Measurements from ENCODE around the gene RANBP9.

RANBP9 gene

DNA sequence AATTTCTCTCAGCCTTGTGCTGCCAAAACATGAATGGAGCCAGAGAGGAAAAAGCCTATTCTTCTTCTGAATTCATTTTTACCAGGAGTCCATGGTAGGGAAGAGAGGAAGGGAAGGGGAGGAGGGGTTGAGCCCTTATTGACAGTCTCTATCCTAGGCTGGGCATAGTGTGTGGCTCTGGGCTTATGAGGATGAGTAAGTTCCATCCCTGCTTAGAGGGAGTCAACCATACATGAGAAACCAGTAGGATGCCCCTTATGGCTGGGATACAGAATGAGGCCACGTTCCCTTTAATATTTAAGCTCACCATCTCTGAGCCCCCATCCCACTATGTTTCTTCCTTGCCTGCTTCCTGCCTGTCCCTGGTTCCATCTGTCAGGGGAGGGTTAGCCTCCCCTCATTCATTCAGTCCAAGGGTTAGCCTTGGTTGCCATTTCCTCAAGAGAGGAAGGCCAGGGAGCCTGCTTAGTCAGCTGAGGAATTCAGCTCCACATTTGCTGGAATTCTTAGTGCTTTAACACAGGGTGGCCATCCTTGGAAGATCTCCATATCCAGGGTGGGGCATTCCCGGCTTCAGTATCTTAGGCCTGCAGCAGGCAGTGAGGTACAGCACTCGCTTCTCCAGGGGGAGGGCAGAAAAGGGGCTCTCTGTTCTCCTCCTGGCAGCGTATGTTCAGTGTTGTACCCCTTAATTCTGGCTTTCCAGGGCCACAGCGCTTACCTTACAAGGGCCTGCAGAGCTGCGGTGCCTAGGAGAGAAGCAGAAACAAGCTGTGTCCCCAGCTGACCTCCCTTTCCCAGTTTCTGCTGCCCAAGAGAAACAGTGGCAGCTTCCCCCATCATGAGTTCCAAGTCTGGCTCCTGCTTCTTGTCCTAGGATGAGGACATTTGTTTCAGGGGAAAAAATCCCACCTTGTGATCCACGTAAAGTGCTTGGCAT, 124.8 kb downstream of the RANBP9 start:
- H3K27ac ChIP-seq (ENCODE audit: low read length), result no peak overlapping the region
- H3K9me3 ChIP-seq (ENCODE audit: control insufficient read depth, insufficient read depth, low read length), result no peaks in the 10 kb centered on the region
- no peak overlapping the region for H3K4me3 ChIP-seq (ENCODE audit: low read length)
- WGBS (ENCODE audit: insufficient coverage, insufficient read length), result no CpG with 5 or more reads among the region's 7 CpGs
- H3K36me3 ChIP-seq (ENCODE audit: control insufficient read depth, insufficient read depth, low read length), result no peaks in the 10 kb centered on the region; the same call in 1 of the 2 replicates
- H3K27me3 ChIP-seq (ENCODE audit: control insufficient read depth, insufficient read depth, low read length), result no peaks in the 10 kb centered on the region
- no peaks in the 10 kb centered on the region for H3K4me1 ChIP-seq (ENCODE audit: control insufficient read depth, insufficient read depth, low read length)
- no peak for DNase-seq (ENCODE audit: low read depth, low spot score)

DNA sequence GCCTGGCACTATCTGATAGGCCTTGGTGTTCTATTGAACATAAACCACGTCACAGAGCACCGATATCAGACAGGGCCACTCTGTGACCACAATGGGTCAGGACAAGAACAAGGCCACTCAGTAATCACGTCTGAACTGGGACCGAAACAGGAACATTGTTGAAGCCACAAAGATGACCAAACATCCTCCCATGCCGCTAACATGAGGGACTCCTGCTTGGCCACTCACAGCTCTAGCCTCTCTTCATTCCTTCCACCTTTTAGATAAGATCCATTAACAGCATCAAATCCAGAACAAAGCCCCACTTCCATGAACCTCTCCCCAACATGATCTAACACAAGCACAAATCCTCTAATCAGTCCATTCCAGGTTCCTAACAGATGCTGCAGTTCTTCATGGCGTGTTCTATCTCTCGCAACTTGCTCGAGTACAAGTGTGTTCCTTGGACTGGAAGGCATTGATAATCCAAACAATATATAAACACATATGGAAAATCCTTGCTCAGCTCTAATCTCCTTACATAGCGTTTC, 129.9 kb downstream of the RANBP9 start:
- no peak overlapping the region for H3K4me3 ChIP-seq (ENCODE audit: low read length)
- H3K27ac ChIP-seq (ENCODE audit: low read length), result no peak overlapping the region
- 100% methylated on average over 1 of the region's 9 CpGs for WGBS (ENCODE audit: insufficient coverage, insufficient read length)
- peaks cover 3% of the 10 kb centered on the region; the same call in 1 of the 2 replicates for H3K36me3 ChIP-seq (ENCODE audit: control insufficient read depth, insufficient read depth, low read length)
- H3K4me1 ChIP-seq (ENCODE audit: control insufficient read depth, insufficient read depth, low read length), result no peaks in the 10 kb centered on the region
- no peak for DNase-seq (ENCODE audit: low read depth, low spot score)
- no peaks in the 10 kb centered on the region for H3K9me3 ChIP-seq (ENCODE audit: control insufficient read depth, insufficient read depth, low read length)
- no peaks in the 10 kb centered on the region for H3K27me3 ChIP-seq (ENCODE audit: control insufficient read depth, insufficient read depth, low read length)

DNA sequence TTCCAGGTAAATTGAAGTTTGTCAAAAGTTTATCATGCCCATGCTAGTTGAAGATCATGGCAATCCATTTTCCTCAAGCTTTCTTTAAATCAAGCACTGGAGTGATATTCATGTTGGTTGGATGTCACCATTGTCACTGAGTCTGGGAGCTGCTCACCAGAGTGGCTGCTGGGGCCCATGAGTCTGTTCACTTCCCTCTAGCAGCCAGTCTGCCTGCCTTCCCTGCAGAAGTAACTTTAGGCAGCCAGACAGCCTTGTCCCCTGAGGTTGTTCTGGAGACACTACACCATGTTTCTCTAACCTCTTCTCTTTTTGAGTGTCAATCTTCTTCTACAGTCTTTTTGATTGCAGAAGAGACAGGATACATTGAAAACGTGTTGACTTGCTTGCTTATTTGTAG, 131.7 kb downstream of the RANBP9 start:
- Histone ChIP-seq H3K27me3 (ENCODE audit: control insufficient read depth, insufficient read depth, low read length) (no peaks in the 10 kb centered on the region), H3K4me1 (ENCODE audit: control insufficient read depth, insufficient read depth, low read length) (no peaks in the 10 kb centered on the region), H3K4me3 (ENCODE audit: low read length) (no peak overlapping the region), H3K9me3 (ENCODE audit: control insufficient read depth, insufficient read depth, low read length) (no peaks in the 10 kb centered on the region), H3K36me3 (ENCODE audit: control insufficient read depth, insufficient read depth, low read length) (peaks cover 3% of the 10 kb centered on the region; the same call in 1 of the 2 replicates), H3K27ac (ENCODE audit: low read length) (no peak overlapping the region)
- WGBS (ENCODE audit: insufficient coverage, insufficient read length), result no CpG with 5 or more reads among the region's 1 CpG
- DNase-seq (ENCODE audit: low read depth, low spot score), result no peak

DNA sequence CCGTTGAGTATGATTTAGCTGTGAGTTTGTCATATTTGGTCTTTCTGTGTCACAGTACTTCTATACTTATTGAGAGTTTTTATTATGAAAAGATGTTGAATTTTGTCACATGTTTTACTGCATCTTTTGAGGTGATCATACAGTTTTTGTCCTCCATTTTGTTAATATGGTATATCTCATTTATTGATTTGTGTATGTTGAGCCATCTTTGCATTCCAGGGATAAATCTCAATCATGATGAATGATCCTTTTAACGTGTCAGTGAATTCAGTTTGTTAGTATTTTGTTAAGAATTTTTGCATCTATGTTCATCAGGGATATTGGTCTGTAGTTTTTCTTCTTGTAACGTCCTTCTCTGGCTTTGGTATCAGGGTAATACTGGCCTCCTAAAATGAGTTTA, 133.7 kb downstream of the RANBP9 start:
- peaks cover 3% of the 10 kb centered on the region; the same call in 1 of the 2 replicates for H3K36me3 ChIP-seq (ENCODE audit: control insufficient read depth, insufficient read depth, low read length)
- no peak overlapping the region for H3K4me3 ChIP-seq (ENCODE audit: low read length)
- no peak overlapping the region for H3K27ac ChIP-seq (ENCODE audit: low read length)
- no peak for DNase-seq (ENCODE audit: low read depth, low spot score)
- no peaks in the 10 kb centered on the region for H3K27me3 ChIP-seq (ENCODE audit: control insufficient read depth, insufficient read depth, low read length)
- H3K9me3 ChIP-seq (ENCODE audit: control insufficient read depth, insufficient read depth, low read length), result no peaks in the 10 kb centered on the region
- WGBS (ENCODE audit: insufficient coverage, insufficient read length), result no CpG with 5 or more reads among the region's 3 CpGs
- no peaks in the 10 kb centered on the region; the same call in 1 of the 2 replicates for H3K4me1 ChIP-seq (ENCODE audit: control insufficient read depth, insufficient read depth, low read length)

DNA sequence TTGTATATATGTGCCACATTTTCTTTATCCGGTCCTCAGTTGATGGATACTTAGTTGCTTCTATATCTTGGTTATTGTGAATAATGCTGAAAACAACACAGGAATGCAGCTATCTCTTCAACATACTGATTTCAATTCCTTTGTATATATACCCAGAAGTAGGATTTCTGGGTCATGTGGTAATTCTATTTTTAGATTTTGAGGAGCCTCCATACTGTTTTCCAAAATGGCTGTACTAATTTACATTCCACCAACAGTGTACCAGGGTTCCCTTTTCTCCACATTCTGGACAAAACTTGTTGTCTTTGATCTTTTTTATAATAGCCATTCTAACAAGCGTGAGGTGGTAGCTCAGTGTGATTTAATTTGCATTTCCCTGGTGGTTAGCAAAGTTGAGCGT, 135.6 kb downstream of the RANBP9 start:
- Histone ChIP-seq H3K36me3 (ENCODE audit: control insufficient read depth, insufficient read depth, low read length) (no peaks in the 10 kb centered on the region), H3K9me3 (ENCODE audit: control insufficient read depth, insufficient read depth, low read length) (no peaks in the 10 kb centered on the region), H3K27ac (ENCODE audit: low read length) (no peak overlapping the region), H3K27me3 (ENCODE audit: control insufficient read depth, insufficient read depth, low read length) (no peaks in the 10 kb centered on the region), H3K4me1 (ENCODE audit: control insufficient read depth, insufficient read depth, low read length) (no peaks in the 10 kb centered on the region; the same call in 1 of the 2 replicates), H3K4me3 (ENCODE audit: low read length) (no peak overlapping the region)
- WGBS (ENCODE audit: insufficient coverage, insufficient read length), result no CpG with 5 or more reads among the region's 3 CpGs
- no peak for DNase-seq (ENCODE audit: low read depth, low spot score)

DNA sequence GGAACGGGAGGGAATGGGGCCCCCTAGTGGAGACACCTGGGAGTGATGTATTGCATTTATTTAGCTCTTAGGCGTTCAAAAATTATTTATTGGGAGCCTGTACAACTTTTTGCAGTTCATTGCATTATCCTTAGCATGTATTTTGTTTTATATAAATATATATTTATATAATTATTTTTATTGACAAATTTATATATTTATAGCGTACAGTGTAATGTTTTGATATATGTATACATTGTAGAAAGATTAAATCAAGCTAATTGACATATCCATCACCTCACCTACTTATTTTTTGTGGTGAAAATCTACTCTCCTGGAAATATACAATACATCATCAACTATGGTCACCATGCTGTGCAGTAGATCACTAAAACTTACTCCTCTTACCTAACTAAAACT, 136.3 kb downstream of the RANBP9 start:
- no CpG with 5 or more reads among the region's 3 CpGs for WGBS (ENCODE audit: insufficient coverage, insufficient read length)
- no peak for DNase-seq (ENCODE audit: low read depth, low spot score)
- no peaks in the 10 kb centered on the region for H3K36me3 ChIP-seq (ENCODE audit: control insufficient read depth, insufficient read depth, low read length)
- H3K9me3 ChIP-seq (ENCODE audit: control insufficient read depth, insufficient read depth, low read length), result no peaks in the 10 kb centered on the region
- H3K4me1 ChIP-seq (ENCODE audit: control insufficient read depth, insufficient read depth, low read length), result no peaks in the 10 kb centered on the region; the same call in 1 of the 2 replicates
- no peak overlapping the region for H3K27ac ChIP-seq (ENCODE audit: low read length)
- no peaks in the 10 kb centered on the region for H3K27me3 ChIP-seq (ENCODE audit: control insufficient read depth, insufficient read depth, low read length)
- no peak overlapping the region; the same call in 1 of the 2 replicates for H3K4me3 ChIP-seq (ENCODE audit: low read length)

DNA sequence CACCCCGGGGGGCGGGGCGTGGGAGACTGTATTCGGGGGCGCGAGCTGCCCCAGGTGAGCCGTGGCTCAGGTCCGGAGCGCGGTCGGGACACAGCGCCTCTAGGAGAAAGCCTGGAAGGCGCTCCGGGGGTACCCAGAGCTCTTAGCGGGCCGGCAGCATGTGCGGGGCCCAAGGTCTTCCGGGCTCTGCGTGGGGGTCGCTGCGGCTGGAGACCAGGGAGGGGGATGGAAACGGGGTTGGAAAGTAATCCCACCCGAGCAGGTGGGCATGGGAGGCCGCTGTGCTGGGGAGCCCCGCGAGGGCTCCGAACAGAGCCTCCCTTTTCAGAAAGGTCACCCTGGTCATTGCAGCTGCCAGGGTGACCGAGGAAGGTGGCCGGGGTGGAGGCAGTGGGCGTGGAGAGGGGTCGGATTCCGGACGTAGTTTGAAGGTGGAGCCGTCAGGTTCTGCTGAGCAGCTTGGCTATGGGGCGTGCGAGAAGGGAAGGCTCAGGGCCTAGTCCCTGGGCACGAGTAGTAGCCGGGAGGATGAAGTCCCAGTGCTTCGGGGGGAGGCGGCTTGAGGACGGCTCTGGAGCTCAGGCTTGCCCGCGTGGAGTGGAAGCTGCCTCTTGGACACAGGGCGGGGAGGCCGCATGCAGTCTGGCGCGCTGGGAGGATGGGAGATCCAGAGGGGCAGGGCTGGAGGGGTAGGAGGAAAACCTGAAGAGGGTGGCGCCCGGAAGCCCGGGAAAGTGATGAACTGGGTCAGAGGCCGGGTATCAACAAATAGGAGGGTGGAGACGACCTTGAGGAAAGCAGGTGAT, 136.9 kb downstream of the RANBP9 start, which contains the start of gene SIRT5:
TSS of gene SIRT5 (plus strand) at position 31 of the 806 bp plus-strand sequence. CDS start 9,510 bp downstream, outside the sequence.
- Histone ChIP-seq H3K4me1 (ENCODE audit: control insufficient read depth, insufficient read depth, low read length) (no peaks in the 10 kb centered on the region; the same call in 1 of the 2 replicates), H3K36me3 (ENCODE audit: control insufficient read depth, insufficient read depth, low read length) (no peaks in the 10 kb centered on the region), H3K27me3 (ENCODE audit: control insufficient read depth, insufficient read depth, low read length) (no peaks in the 10 kb centered on the region), H3K9me3 (ENCODE audit: control insufficient read depth, insufficient read depth, low read length) (no peaks in the 10 kb centered on the region), H3K4me3 (ENCODE audit: low read length) (peak within 1 kb of the TSS; percentile 39), H3K27ac (ENCODE audit: low read length) (no peak within 1 kb of the TSS)
- DNase-seq (ENCODE audit: low read depth, low spot score), result peak; percentile 71
- no CpG with 5 or more reads among the region's 52 CpGs for WGBS (ENCODE audit: insufficient coverage, insufficient read length)

DNA sequence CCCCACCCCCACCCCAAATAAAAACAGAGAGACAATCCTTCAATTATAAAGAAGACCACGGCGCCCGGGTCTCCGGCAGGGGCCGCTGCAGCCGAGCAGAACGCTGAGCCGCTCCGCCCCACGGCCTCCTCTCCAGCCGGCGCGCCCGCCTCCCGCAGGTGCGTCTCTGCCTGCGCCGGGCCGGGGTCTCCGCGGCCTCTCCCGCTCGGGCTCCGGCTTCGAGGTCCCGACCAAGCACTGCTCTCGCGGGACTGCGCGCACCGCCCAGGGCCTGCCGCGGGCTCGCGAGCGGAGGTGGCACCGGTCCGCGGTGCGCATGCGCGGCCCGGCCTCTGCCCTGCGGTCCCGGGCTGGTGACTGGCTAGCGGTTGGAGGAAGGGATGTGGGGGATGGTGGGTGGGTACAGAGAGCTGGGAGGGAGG, 137.5 kb downstream of the RANBP9 start:
- no CpG with 5 or more reads among the region's 46 CpGs for WGBS (ENCODE audit: insufficient coverage, insufficient read length)
- H3K36me3 ChIP-seq (ENCODE audit: control insufficient read depth, insufficient read depth, low read length), result no peaks in the 10 kb centered on the region
- DNase-seq (ENCODE audit: low read depth, low spot score), result peak; percentile 84
- H3K4me3 ChIP-seq (ENCODE audit: low read length), result peak overlapping the region; percentile 34; the same call in 1 of the 2 replicates
- H3K27ac ChIP-seq (ENCODE audit: low read length), result no peak overlapping the region
- H3K27me3 ChIP-seq (ENCODE audit: control insufficient read depth, insufficient read depth, low read length), result no peaks in the 10 kb centered on the region
- no peaks in the 10 kb centered on the region; the same call in 1 of the 2 replicates for H3K4me1 ChIP-seq (ENCODE audit: control insufficient read depth, insufficient read depth, low read length)
- H3K9me3 ChIP-seq (ENCODE audit: control insufficient read depth, insufficient read depth, low read length), result no peaks in the 10 kb centered on the region

DNA sequence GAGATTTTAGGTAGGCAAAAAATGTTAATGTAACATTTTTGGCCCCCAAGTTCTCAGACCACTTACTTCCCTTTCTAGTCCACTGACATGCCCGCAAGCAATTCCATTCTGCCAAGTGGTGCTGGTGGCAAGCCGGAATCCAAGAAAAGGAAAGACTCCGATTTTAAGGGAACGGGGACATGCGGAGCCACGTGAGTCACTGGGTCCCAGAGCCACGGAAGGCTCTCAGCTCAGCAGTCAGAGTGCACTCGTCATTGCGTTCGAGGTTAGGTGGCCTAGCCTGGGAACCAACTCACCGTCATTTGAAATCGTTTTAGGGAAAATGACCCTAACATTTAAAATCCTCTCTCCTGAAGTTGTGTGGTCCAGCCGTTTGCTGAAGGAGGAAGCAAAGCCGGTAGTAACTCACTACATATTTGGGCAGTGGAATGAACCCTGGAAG, 137.9 kb downstream of the RANBP9 start:
- Histone ChIP-seq H3K27ac (ENCODE audit: low read length) (no peak overlapping the region), H3K27me3 (ENCODE audit: control insufficient read depth, insufficient read depth, low read length) (no peaks in the 10 kb centered on the region), H3K9me3 (ENCODE audit: control insufficient read depth, insufficient read depth, low read length) (no peaks in the 10 kb centered on the region), H3K4me1 (ENCODE audit: control insufficient read depth, insufficient read depth, low read length) (no peaks in the 10 kb centered on the region; the same call in 1 of the 2 replicates), H3K4me3 (ENCODE audit: low read length) (peak overlapping the region; percentile 39; the same call in 1 of the 2 replicates), H3K36me3 (ENCODE audit: control insufficient read depth, insufficient read depth, low read length) (no peaks in the 10 kb centered on the region)
- WGBS (ENCODE audit: insufficient coverage, insufficient read length), result no CpG with 5 or more reads among the region's 14 CpGs
- peak; percentile 4 for DNase-seq (ENCODE audit: low read depth, low spot score)

Data from iPS DF 6.9 (cell line).